Measurements from ENCODE around the gene CNRIP1. TPM values are rescaled to one million over a fixed set of nuclear protein-coding genes. Genes with fewer than 3 reads are reported as not detected.

CNRIP1 gene
- total and polyA plus RNA-seq, 2 of the 4 experiments (the other 2 are of a cell fraction), result 23.3 to 32.7 TPM

DNA sequence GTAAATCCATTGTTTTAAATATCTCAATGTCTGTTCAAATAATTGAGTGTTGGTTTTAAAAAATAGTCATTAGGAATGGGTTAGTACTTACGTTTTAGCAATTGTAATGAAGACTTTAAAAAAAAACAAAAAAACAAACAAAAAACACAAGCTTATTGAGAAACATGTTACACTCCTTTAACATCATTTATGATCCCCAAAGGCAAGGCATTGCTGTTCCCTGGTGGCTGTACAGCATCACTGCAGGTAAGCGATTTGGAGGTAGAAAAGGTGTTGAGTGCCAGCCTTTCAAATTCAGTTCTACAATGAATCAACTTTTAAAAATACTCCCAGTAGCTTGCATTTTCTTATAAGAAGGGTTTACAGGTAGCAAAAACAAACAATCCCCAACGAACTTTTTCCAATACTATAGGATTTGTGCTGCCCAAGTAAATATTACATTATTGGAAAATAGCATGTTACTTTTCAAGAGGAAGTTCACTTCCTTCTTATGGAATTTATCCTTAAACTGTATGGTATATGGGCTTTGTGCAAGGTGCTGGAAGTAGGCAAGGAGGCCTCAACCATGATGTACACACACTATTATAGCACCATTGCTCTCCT lies 27.5 kb downstream of the CNRIP1 start:
- no peak overlapping the region for H3K27ac ChIP-seq (ENCODE audit: insufficient read depth, low read length)
- H3K27me3 ChIP-seq (ENCODE audit: control insufficient read depth, insufficient read depth, low read length), result no peaks in the 10 kb centered on the region
- BruUV-seq (replicated peaks), result no TSS peak
- no peak overlapping the region for H3K23ac ChIP-seq (ENCODE audit: low read depth, low read length)
- no peak for ATAC-seq (ENCODE audit: low read depth)
- no peak overlapping the region for H3K56ac ChIP-seq (ENCODE audit: extremely low read depth, insufficient read depth, low read length)
- no peak for TF ChIP-seq CHD1 (IDR thresholded peaks at IDR 0.05; ENCODE audit: low read depth, low read length)
- peak; percentile 69 for TF ChIP-seq SMC3 (IDR thresholded peaks at IDR 0.05; ENCODE audit: low read depth, low read length)
- TF ChIP-seq, protein P1, sequence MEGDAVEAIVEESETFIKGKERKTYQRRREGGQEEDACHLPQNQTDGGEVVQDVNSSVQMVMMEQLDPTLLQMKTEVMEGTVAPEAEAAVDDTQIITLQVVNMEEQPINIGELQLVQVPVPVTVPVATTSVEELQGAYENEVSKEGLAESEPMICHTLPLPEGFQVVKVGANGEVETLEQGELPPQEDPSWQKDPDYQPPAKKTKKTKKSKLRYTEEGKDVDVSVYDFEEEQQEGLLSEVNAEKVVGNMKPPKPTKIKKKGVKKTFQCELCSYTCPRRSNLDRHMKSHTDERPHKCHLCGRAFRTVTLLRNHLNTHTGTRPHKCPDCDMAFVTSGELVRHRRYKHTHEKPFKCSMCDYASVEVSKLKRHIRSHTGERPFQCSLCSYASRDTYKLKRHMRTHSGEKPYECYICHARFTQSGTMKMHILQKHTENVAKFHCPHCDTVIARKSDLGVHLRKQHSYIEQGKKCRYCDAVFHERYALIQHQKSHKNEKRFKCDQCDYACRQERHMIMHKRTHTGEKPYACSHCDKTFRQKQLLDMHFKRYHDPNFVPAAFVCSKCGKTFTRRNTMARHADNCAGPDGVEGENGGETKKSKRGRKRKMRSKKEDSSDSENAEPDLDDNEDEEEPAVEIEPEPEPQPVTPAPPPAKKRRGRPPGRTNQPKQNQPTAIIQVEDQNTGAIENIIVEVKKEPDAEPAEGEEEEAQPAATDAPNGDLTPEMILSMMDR (conservative IDR thresholded peaks at IDR 0.05; ENCODE audit: low read depth, low read length), result peak; percentile 64
- peak; percentile 84 for TF ChIP-seq RAD21 (IDR thresholded peaks at IDR 0.05; ENCODE audit: low read length)
- no peaks in the 10 kb centered on the region; the same call in 1 of the 2 replicates for H3K4me1 ChIP-seq (ENCODE audit: control insufficient read depth, insufficient read depth, low read length)
- WGBS, 2 experiments (ENCODE audit: extremely low coverage in 2 of 2, insufficient read length in 1 of 2), result no CpG with 5 or more reads among the region's 3 CpGs
- H3K18ac ChIP-seq (ENCODE audit: low read depth, low read length), result no peak overlapping the region
- no peaks in the 10 kb centered on the region for H3K36me3 ChIP-seq (ENCODE audit: control insufficient read depth, insufficient read depth, low read length)
- H3K79me1 ChIP-seq (ENCODE audit: low read depth in 1 of 2, low read length in 2 of 2), result peaks cover 4% of the 10 kb centered on the region in 2 experiments; a peak in 1 of 4 replicates
- dilution Hi-C loops (cut with HindIII; ENCODE audit: low sequenced_read_pairs, unreplicated experiment), result no loop called here
- no peak overlapping the region for H3K14ac ChIP-seq (replicated peaks; ENCODE audit: low read depth, low read length)
- H3K4me2 ChIP-seq (ENCODE audit: low read depth, low read length), result no peak overlapping the region
- no peak overlapping the region for H3K4ac ChIP-seq (ENCODE audit: low read depth, low read length)
- no peaks in the 10 kb centered on the region for H3K9me3 ChIP-seq (ENCODE audit: control insufficient read depth, insufficient read depth, low read length)
- H2BK5ac ChIP-seq (ENCODE audit: low read depth, low read length, poor library complexity, severe bottlenecking), result no peak overlapping the region
- ChIA-PET CTCF (interaction anchor here (0.5 to 1.7 kb wide), 4 partner anchors 68 to 207 kb away, joined by 3 to 5 read pairs (median 4); no protein-coding TSS in a partner anchor), POLR2A (ENCODE audit: unreplicated experiment) (no interaction called here)
- no peak overlapping the region for H2BK120ac ChIP-seq (ENCODE audit: low read depth, low read length)
- H4K91ac ChIP-seq (ENCODE audit: insufficient read depth, low read depth, low read length), result no peak overlapping the region
- H4K20me1 ChIP-seq (ENCODE audit: insufficient read depth, low read length), result no peaks in the 10 kb centered on the region
- in situ Hi-C loops (cut with MboI; ENCODE audit: low sequenced_read_pairs), result loop anchor here (10.0 kb wide), 1 partner anchor 153 kb away; no protein-coding TSS in a partner anchor
- peak; percentile 37 for DNase-seq
- H3K9ac ChIP-seq (ENCODE audit: low read depth, low read length), result no peak overlapping the region
- H2AK5ac ChIP-seq (ENCODE audit: low read depth, low read length), result no peak overlapping the region
- H2BK20ac ChIP-seq (ENCODE audit: low read depth, low read length), result no peak overlapping the region
- H3K4me3 ChIP-seq (ENCODE audit: insufficient read depth, low read depth, low read length), result no peak overlapping the region
- H2AK9ac ChIP-seq (replicated peaks; ENCODE audit: low read depth, low read length, poor library complexity), result no peak overlapping the region
- H4K8ac ChIP-seq (ENCODE audit: low read depth in 2 of 2, low read length in 2 of 2), result no peak overlapping the region
- no peak overlapping the region for H2BK15ac ChIP-seq (ENCODE audit: low read depth, low read length)
- peaks cover 3% of the 10 kb centered on the region; the same call in 1 of the 2 replicates for H3K9me1 ChIP-seq (ENCODE audit: insufficient read depth, low read length)
- intact Hi-C loops (cut with micrococcal nuclease), result no loop called here
- H2AFZ ChIP-seq (replicated peaks; ENCODE audit: low read length, poor library complexity), result no peak overlapping the region
- no peak overlapping the region for H4K5ac ChIP-seq (ENCODE audit: low read depth, low read length)
